Stimulated activated CD4-positive, alpha-beta T cell treated with anti-CD3 and anti-CD28 coated beads, Interleukin-15, amount 100 ng/mL, for 1 hour (primary cell): ENCODE measurements around the gene ADCY3.

Experiments
- DNase-seq, 2 donors: peaks; one replicate each; pipeline ENCODE4 v3.0.0-alpha.2; 2020; ENCODE audit warnings: low read depth in 1 of 2, low spot score in 1 of 2

Gene ADCY3

DNA sequence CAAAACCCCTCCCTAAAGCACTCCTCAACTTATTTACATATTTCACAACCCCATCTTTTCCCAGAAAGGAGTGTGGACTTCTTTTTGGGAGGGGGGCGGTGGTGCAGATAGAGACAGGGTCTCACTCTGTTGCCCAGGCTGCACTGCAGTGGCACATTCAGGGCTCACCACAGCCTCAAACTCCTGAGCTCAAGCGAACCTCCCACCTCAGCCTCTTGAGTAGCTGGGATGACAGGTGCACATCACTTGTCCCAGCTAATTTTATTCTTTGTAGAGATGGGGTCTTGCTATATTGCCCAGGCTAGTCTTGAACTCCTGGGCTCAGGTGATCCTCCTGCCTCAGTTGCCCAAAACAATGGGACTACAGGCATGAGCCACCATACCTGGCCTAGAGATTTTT is 44.1 kb downstream of the ADCY3 start:
- DNase-seq, result no peak

DNA sequence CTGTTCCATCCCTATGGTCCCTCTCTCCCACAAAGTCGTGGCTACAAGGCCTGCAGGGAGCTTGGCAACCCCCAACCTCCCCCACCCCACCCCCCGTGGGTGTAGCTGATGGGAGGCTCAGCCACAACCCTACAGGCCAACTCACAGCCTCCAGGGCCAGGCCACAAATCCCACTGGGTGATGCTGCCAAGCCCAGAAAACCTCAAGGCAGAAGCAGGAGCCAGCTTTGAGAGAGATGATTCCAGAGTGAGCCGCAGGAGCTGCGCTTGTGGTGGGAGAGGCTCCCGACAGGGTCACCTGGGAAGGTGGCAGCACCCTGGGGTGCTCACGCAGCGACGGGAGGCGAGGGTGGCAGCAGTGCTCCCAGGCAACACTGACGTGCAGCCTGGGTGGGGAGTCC is 44.8 kb downstream of the ADCY3 start:
- DNase-seq, result no peak

DNA sequence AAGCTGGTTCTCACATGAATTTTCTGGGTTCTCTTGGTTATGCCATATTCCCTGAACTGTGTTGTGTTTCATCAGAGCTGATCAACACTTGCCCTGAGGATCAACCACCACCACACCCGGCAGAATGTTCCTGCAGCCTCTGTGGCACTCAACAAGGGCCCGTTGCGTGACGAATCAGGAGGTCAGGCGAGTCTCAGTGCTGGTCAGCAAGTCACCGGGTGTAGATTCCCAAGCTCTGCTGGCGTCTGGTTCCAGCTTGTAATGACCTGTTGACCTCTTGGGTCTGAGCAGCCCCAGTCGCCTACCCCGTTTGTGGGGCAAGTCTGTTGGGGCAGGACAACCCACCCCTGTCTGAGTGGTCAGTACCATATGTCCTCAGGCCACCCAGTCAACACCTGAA is 46.0 kb downstream of the ADCY3 start:
- no peak for DNase-seq

DNA sequence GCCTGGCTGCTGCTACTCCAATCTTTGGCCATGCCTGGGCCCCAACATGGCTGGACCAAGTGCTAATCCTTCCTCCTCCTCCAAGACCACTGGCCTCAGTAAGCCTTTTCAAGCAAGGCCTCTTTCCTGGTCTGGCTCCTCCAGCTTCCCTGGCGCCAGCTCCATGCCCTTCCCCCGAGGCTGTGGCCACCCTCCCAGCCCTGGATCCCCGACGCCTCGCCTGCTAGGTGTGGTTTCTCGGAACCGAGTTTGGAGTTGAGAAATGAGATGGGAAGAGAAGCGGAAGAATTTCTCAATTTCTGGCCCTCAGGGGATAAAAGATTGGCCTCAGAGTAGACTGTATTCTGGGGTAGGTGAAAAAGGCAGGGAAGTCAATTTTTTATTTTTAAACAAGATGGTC is 46.4 kb downstream of the ADCY3 start:
- no peak for DNase-seq

DNA sequence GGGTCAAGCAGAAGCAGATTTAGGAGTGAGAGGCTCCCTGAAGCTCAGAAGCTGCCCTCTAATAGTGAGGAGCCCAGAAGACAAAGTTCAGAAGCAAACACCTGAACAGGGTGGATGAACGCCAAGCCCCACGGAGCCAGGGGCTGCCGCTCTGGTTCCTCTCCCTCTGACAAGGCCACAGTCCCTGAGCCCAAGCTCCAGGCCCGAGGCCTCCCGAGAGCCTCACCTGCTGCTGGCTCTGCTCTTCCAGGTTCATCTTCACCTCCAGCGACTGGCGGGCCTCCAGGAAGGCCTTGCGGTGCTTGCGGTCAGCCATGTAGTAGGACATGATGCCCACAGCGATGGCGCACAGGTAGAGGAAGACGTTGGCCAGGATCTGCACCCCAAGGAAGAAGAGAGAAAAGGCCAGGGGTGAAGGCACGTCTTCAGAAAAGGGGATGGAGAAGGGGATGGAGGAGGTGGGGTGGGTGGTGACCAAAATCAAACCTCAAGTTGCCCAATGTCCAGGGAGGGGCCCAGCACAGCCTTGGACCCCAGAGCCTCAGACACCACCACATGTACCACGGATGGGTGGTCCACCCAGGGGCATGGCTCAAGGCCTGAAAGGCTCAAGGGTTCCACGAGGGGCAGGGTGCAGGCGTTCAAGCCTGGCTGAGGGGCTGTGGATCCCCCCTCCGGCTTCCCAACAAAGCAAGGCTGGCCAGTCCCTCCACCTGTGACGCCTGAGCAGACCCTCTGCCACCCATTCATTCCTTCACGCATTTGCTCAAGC is 47.5 kb downstream of the ADCY3 start:
- DNase-seq, result no peak

DNA sequence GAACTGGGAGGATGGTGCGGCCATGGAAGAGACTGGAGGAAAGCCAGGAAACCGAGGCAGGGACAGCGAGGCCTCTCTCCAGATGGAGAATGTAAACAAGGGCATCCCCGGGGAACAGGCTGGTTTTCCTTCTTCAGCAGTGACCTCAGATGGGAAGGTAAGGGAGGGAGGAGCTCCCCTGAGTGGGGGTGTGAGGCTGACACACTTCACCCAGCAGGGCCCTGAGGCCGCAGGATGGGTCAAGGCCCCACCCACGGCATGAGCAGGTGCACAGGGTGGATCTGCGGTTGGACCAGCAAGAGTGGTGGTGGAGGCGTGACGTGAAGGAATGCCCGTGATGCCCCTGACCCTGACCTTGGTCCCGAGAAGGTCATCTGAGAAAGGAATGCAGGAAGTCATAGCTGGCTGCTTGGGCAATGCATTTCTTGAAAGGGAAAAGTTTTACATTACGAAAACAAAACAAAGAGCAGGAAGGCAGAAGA is 48.1 kb downstream of the ADCY3 start:
- no peak for DNase-seq

DNA sequence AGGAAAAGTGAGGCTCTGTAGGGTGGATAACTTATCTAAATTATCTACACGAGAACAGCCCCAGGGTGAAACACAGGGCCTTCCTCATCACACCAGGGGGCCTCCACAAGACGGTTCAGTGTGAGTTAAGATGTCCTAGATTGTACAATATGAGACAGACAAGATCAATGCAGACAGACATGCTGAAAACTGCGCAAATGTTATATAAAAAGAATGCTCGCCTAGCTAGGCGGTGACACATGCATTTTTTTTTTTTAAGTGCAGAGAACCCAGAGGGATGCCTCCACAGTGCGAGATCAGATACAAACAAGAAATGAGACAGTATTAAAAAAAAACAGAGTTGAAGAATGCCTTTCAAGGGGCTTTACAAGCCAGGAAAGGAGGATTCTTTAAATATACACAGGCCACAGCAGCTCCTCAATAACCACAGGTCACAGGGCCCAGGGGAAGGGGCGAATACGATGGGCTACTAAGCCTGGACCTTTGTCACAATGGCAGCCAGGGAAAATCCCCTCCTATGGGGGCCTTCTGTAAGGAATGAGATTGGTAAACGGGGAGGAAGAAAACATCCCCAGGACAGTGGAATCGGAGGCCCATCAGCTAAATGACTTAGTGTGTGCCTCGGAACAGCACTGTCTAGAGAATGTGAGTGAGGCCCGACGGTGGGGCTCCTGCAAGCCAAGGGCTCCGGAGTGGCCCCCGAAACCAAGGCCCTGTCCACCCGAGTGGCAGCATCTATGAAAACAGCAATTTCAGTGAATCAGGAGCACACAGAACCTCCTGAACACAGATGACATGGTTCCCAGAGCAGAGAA is 48.9 kb downstream of the ADCY3 start:
- DNase-seq, result no peak

DNA sequence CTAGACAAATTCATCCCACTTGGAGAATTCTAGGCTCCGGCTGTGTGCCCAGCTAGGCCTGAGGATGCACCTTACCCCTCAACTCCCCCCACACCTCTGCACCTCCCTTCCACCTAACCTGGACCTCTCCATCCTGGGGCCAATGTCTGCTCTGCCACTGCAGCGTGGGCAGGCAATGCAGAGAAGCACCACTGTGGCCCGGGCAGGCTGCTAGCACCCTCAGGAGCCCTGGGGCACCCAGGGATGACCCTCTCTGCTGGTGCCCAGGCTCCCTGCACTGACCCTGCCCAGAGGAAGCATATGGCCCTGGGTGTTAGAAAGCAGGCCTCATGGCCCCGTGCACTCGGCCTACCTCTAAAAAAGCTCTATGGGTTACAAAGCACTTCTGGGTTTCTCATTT is 49.6 kb downstream of the ADCY3 start:
- no peak for DNase-seq

DNA sequence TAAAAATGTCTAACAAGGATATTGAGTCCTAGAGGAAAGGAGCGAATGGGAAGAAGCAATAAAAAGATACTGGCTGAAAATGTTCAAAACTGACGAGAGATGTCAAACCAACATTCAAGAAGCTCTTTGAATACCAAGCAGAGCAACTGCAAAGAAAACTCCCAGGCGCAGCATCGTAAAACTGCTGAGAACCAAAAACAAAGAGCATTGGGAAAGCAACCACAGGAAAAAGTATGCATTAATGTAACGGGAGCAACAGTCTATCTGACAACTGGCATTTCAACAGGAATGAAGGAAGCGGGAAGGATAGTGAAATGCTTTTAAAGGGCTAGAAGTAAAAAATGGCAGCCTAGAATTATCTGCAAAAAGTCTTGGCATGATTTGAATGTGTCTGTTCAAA is 53.1 kb downstream of the ADCY3 start:
- no peak for DNase-seq

DNA sequence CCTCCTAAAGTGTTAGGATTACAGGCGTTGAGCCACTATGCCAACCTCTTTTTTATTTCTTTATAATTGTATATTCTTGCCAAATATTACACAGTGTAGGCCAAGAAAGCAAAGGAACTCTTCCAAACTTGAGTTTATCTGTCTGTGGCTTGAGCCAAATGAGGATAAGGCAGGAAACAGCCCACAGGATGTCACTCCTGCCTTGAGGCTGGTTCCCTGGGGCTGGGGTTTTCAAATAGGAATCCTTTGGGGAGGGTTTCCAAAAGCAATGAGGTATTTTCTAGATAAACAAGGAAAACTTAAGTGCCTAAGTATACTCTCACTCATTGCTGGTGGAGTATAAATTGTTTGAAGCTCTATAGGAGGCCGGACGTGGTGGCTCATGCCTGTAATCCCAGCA is 56.4 kb downstream of the ADCY3 start:
- DNase-seq, result no peak

DNA sequence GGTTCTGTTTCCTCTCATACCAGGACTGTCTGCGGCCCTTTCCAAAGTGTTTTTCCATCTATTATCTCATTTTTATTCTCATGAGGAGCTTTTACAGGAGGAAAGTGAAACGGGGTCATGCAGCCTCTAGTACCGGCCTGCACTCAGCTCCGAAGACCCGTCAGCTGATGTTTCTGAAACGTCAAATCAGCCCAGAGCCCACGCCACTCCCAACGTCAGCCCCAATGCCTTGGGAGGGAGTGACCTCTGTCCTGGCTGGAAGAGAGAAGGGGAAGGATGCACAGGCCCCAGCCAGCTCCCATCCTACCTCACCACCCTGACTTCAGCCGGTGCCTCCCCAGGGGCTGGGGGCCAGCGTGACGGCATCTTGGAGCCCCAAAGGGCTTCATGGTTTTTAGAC is 58.5 kb downstream of the ADCY3 start:
- DNase-seq, result no peak

DNA sequence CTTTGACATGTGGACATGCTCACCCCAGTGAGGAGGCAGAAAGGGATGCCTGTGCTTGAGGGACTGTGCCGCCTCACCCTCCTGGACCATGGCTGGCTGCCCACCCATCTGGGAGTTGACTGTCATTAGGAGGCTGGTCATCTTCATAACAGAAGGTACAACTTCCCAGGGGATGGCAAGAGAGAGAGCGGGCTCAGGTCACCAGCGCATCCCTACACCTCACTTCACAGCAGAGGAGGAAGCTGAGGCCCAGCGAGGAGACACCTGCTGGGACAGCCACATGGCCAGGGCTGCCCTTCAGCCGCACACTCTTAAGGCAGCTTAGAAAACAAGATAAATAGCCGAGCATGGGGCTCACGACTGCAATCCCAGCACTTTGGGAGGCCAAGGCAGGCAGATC is 59.4 kb downstream of the ADCY3 start:
- DNase-seq, result no peak

DNA sequence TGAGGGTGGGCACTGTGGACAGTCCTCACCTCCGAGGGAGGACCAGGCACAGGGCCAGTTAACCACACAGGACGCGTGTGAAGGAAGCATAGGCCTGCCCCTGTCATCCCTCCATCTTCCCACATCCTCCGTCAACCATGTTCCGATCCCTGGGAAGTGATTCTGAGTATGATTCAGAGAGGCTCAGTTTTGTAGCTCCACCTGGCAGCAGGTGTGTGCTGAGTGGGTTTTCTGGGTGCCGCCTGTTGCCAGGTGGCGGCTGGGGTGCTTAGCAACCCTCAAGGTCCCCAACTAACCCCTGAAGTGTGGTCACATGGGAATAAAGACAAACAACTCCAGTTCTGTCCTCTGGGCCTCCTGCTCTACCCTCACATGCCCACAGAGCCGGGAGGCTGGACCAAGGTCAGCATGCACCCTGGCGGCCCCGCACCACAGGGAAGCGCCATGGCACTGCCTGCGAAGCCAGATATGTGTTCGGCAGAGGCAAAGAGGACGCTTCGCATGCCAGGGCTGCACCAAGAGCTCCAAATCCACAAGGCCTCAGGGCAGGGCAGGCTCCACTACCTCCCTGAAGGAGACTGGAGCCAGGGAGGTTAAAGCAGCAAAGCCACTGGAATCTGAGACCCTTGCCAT is 60.0 kb downstream of the ADCY3 start:
- no peak for DNase-seq

DNA sequence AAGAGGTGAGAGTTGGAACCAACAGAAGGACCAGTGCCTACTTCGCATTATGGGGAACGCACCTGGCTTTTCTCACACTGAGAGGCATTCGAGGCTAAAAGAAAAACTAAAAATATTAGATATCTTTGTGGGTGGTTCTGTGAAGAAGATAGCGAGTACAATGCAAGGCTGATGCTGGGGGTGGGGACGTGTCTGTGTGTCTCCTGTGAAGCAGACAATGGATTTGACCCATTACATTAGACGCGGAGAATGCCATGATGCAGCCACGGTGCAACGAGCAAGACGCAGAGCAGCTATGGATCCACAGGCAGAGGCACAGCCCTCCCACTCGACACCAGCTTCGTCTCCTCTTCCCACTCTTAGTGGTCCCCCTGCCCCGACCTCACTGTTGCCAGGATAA is 61.0 kb downstream of the ADCY3 start:
- no peak for DNase-seq

DNA sequence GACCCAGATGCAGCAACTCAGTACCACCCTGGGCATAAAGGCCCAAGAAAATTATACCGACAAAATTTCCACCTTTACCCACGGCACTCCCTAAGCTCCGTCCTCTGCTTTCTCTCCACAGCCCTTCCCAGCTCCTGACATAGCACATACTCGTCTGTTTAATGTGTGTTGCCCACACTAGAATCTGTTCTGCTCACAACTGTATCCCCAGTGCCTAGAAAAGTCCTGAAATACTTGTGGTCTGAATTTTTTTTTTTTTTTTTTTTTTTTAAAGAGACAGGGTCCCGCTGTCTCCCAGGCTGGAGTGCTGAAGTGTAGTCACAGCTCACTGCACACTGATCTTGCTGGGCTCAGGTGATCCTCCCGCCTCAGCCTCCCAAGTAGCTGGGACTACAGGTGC is 62.3 kb downstream of the ADCY3 start:
- DNase-seq, result no peak

DNA sequence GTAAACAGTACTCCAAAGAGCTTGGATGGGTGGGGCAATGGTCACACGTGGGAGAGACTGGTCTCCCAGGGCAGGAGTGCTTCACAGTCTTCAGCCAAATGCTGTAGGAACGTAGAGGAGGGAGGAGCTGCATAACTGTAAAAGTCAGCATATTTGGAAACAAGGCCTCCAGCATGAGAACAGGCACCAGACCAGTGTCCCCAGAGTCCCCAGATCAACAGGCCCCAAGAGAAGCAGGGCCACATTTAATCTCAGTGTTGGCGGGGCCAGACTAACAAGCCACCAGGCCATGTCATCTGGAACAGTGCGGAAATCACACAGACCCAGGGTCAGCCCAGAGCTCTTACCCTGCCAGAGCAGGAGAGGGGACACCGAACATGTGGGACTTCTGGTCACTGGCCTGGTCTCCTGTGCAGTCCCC is 63.2 kb downstream of the ADCY3 start:
- DNase-seq, result no peak

DNA sequence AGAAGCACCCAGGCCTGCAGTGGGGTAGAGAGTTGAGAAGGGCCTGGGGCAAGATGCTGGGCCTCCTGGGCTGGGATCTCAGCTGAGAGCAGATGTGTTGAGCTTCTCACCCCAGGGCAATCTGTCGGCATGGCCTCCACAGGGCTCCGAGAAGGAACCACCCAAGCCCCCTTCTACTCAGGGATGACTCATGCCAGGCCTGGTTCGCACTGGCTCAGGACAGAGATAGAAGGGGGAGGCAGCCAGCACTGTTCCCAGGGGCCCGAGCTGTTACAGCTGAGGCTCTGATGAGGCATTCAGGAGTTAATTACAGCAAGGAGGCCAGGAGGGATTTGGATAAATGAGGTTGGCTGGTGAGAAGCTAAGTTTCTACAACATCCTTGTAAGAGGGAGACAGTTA is 64.3 kb downstream of the ADCY3 start:
- no peak for DNase-seq

DNA sequence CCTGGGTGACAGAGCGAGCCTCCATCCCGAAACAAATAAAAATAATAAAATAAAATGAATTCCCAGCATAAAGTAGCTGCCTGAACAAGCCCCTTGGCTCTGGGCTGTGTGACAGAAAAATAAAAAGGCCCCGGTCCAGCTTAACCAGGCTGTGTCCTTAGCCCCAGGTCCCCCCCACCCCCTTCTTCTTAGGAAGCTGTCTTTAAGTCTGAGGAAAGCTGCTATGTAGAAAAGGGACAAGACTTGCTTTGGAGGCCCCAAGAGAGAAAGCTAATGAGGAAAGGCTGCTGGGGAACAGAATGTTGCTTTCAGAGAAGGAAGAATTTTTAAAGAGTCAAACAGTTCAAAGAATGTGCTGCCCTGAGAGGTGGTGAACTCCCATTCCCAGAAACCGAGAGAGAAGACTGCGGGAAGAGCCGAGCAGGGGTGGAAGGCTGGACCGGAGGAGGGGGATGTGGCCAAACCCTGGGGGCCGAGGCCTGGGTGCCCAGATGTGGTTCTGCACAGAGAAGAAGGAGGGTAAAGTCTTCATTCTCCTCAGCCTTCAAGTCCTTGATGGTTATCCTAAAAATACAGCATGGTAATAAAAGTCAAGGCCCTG is 64.9 kb downstream of the ADCY3 start:
- no peak for DNase-seq

DNA sequence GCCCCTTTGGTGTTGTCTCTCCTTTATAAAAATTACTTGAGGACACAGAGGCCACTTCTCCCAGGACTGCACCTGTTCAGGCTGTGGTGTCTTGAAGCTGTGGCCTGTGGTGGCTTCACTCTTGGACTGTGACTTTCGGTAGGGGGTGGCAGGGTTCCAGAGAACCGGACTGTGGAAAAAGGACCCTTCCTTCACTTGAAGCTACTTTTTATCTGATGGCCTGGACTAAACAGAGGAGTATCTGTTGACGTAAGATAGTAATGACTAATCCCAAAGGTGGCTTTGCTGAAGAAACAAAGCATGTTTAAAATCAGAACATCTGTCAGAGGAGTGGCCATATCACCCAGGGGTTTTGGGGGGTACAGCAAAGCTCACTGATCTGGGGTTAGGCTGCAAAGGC is 66.0 kb downstream of the ADCY3 start:
- DNase-seq, result no peak

DNA sequence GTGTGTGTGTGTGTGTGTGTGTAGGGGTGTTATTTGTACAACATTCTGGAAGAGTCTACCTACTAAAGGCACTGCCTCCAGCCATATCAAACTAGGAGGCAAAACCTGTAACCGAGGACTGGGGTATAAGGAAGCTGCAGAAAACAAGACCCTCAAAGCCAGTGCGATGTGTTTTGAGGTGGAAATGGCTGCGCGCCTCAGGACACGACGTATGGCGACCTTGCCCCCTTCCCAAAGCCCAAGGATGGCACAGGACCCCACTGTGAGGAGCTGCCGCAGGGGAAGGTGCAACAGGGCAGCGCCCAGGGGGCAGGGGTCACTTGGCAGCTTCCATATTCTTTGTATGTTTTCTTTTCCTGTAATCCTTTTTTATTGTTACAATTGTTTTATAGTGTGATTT is 67.0 kb downstream of the ADCY3 start:
- no peak for DNase-seq

DNA sequence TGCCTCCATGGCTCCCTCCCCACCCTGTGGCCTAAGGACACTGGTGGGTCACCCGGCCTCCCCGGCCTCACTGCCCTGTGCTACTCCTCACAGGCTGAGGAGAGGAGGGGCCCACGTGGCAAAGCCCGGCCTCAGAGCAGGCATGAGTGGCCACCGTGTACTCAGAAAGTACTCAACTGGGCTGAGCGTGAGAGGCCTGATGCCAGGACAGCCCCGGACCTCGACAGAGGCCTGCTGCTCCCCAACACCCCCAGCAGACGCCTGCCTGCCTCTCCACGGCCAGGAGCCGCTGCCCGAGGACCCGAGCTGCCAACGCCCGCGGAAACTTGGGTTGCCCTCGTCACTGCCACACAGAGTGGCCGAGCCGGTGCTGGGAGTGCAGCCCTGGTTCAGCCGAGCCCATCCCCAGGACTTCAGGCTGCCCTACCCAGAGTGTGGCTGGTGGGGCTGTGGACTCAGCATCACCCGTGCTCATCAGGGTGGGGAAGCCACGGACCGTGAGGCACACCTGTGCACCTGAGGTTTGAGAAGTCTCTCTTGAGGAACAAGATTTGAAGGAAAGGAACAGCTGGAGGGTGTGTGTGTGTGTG is 67.5 kb downstream of the ADCY3 start:
- DNase-seq, result no peak
